ENCODE data around the gene ACACA.

- TF ChIP-seq, protein P1, sequence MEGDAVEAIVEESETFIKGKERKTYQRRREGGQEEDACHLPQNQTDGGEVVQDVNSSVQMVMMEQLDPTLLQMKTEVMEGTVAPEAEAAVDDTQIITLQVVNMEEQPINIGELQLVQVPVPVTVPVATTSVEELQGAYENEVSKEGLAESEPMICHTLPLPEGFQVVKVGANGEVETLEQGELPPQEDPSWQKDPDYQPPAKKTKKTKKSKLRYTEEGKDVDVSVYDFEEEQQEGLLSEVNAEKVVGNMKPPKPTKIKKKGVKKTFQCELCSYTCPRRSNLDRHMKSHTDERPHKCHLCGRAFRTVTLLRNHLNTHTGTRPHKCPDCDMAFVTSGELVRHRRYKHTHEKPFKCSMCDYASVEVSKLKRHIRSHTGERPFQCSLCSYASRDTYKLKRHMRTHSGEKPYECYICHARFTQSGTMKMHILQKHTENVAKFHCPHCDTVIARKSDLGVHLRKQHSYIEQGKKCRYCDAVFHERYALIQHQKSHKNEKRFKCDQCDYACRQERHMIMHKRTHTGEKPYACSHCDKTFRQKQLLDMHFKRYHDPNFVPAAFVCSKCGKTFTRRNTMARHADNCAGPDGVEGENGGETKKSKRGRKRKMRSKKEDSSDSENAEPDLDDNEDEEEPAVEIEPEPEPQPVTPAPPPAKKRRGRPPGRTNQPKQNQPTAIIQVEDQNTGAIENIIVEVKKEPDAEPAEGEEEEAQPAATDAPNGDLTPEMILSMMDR (IDR thresholded peaks at IDR 0.05; ENCODE audit: low read length), result no peak
- TF ChIP-seq EZH2 (optimal IDR thresholded peaks at IDR 0.05; ENCODE audit: low read depth, low read length) (no peak), EZH2phosphoT487 (IDR thresholded peaks at IDR 0.05; ENCODE audit: low read length) (no peak)
Measured at GRCh38 chr17:37137070-37137610, 269.5 kb downstream of the ACACA start.

Data from MM.1S (cell line).